ENCODE measurements around the gene NEK3. TPM values are rescaled to one million over a fixed set of nuclear protein-coding genes. Genes with fewer than 3 reads are reported as not detected.

NEK3 gene
- total and polyA plus RNA-seq, 2 of the 4 experiments (the other 2 are of a cell fraction) = 3.6 to 9.2 TPM

GRCh38 chr13:52136763-52137162, 22.6 kb downstream of the NEK3 start:
- no TSS peak for BruUV-seq (replicated peaks)
- no peak overlapping the region for H2BK5ac ChIP-seq (ENCODE audit: low read depth, low read length, poor library complexity, severe bottlenecking)
- no peak overlapping the region for H3K23ac ChIP-seq (ENCODE audit: low read depth, low read length)
- TF ChIP-seq USF2 (IDR thresholded peaks at IDR 0.05; ENCODE audit: low read depth, low read length) (no peak), MAFK (IDR thresholded peaks at IDR 0.05; ENCODE audit: low read depth, low read length) (peak; percentile 93), RCOR1 (IDR thresholded peaks at IDR 0.05; ENCODE audit: insufficient replicate concordance, low read length) (no peak), NFE2L2 (IDR thresholded peaks at IDR 0.05; ENCODE audit: low read depth, low read length) (no peak), CTCF (conservative IDR thresholded peaks at IDR 0.05; ENCODE audit: low read depth, low read length) (no peak)
- no peak overlapping the region for H3K18ac ChIP-seq (ENCODE audit: low read depth, low read length)
- H2BK120ac ChIP-seq (ENCODE audit: low read depth, low read length) = no peak overlapping the region
- no peak for ATAC-seq (ENCODE audit: low read depth)
- no peaks in the 10 kb centered on the region for H3K27me3 ChIP-seq (ENCODE audit: control insufficient read depth, insufficient read depth, low read length)
- no peaks in the 10 kb centered on the region for H3K9me3 ChIP-seq (ENCODE audit: control insufficient read depth, insufficient read depth, low read length)
- no peak overlapping the region for H3K9ac ChIP-seq (ENCODE audit: low read depth, low read length)
- ChIA-PET CTCF (interaction anchor here (1.6 kb wide), 1 partner anchor 9 kb away, joined by 5 read pairs; no protein-coding TSS in a partner anchor), POLR2A (ENCODE audit: unreplicated experiment) (no interaction called here)
- H3K4me1 ChIP-seq (ENCODE audit: control insufficient read depth, insufficient read depth, low read length) = no peaks in the 10 kb centered on the region
- no peak overlapping the region for H3K4ac ChIP-seq (ENCODE audit: low read depth, low read length)
- dilution Hi-C loops (cut with HindIII; ENCODE audit: low sequenced_read_pairs, unreplicated experiment) = no loop called here
- H2AK9ac ChIP-seq (replicated peaks; ENCODE audit: low read depth, low read length, poor library complexity) = no peak overlapping the region
- H4K20me1 ChIP-seq (ENCODE audit: insufficient read depth, low read length) = no peaks in the 10 kb centered on the region
- no peak overlapping the region for H4K91ac ChIP-seq (ENCODE audit: insufficient read depth, low read depth, low read length)
- H3K36me3 ChIP-seq (ENCODE audit: control insufficient read depth, insufficient read depth, low read length) = peaks cover 16% of the 10 kb centered on the region
- no peak overlapping the region for H2BK15ac ChIP-seq (ENCODE audit: low read depth, low read length)
- no peak overlapping the region for H3K4me3 ChIP-seq (ENCODE audit: insufficient read depth, low read depth, low read length)
- H3K14ac ChIP-seq (replicated peaks; ENCODE audit: low read depth, low read length) = no peak overlapping the region
- no peaks in the 10 kb centered on the region for H3K79me1 ChIP-seq (ENCODE audit: low read depth in 1 of 2, low read length in 2 of 2)
- intact Hi-C loops (cut with micrococcal nuclease) = no loop called here
- H3K56ac ChIP-seq (ENCODE audit: extremely low read depth, insufficient read depth, low read length) = no peak overlapping the region
- no peak overlapping the region for H4K5ac ChIP-seq (ENCODE audit: low read depth, low read length)
- no peak overlapping the region for H2AFZ ChIP-seq (replicated peaks; ENCODE audit: low read length, poor library complexity)
- no peak overlapping the region for H4K8ac ChIP-seq (ENCODE audit: low read depth in 2 of 2, low read length in 2 of 2)
- no peak overlapping the region for H2AK5ac ChIP-seq (ENCODE audit: low read depth, low read length)
- in situ Hi-C loops (cut with MboI; ENCODE audit: low sequenced_read_pairs) = loop anchor here (25.0 kb wide), 1 partner anchor 724 kb away; no protein-coding TSS in a partner anchor
- no peak overlapping the region for H3K4me2 ChIP-seq (ENCODE audit: low read depth, low read length)
- DNase-seq = no peak
- H3K27ac ChIP-seq (ENCODE audit: insufficient read depth, low read length) = no peak overlapping the region
- H3K9me1 ChIP-seq (ENCODE audit: insufficient read depth, low read length) = no peaks in the 10 kb centered on the region
- no peak overlapping the region for H2BK20ac ChIP-seq (ENCODE audit: low read depth, low read length)
